Measurements from ENCODE around the gene DNTT. TPM values are rescaled to one million over a fixed set of nuclear protein-coding genes. Genes with fewer than 3 reads are reported as not detected.

The DNTT gene
- total and polyA plus RNA-seq, 2 of the 13 experiments (the other 11 are each of a cell fraction or from before 2014, with no cell fraction given) = not detected

- TF ChIP-seq THAP7 (CRISPR knock-in tag; IDR thresholded peaks at IDR 0.05) = no peak
- TF ChIP-seq HNF1B (CRISPR knock-in tag; IDR thresholded peaks at IDR 0.05) = no peak
- no peak for TF ChIP-seq KLF12 (CRISPR knock-in tag; IDR thresholded peaks at IDR 0.05; ENCODE audit: borderline replicate concordance)
- TF ChIP-seq ZNF205 (CRISPR knock-in tag; IDR thresholded peaks at IDR 0.05) = no peak
- no peak for TF ChIP-seq ZNF780A (CRISPR knock-in tag; IDR thresholded peaks at IDR 0.05)
- TF ChIP-seq ESRRA (CRISPR knock-in tag; IDR thresholded peaks at IDR 0.05; ENCODE audit: low read depth) = no peak; the same call in 1 of the 2 replicates
- no peak for TF ChIP-seq HOXD1 (CRISPR knock-in tag; IDR thresholded peaks at IDR 0.05)
- TF ChIP-seq GPN1 (CRISPR knock-in tag; IDR thresholded peaks at IDR 0.05; ENCODE audit: borderline replicate concordance) = no peak
- TF ChIP-seq RBM22 (optimal IDR thresholded peaks at IDR 0.05; ENCODE audit: low read length) = no peak
- no peak for TF ChIP-seq SP5 (CRISPR knock-in tag; IDR thresholded peaks at IDR 0.05; ENCODE audit: borderline replicate concordance, low read depth)
- no peak for TF ChIP-seq GZF1 (CRISPR knock-in tag; IDR thresholded peaks at IDR 0.05)
- no peak for TF ChIP-seq SMAD9 (CRISPR knock-in tag; IDR thresholded peaks at IDR 0.05)
- no peak for TF ChIP-seq ZNF431 (CRISPR knock-in tag; IDR thresholded peaks at IDR 0.05; ENCODE audit: borderline replicate concordance, low read depth)
- no peak for TF ChIP-seq ZNF605 (CRISPR knock-in tag; IDR thresholded peaks at IDR 0.05)
- no peak for TF ChIP-seq KLF15 (CRISPR knock-in tag; IDR thresholded peaks at IDR 0.05; ENCODE audit: borderline replicate concordance)
- TF ChIP-seq NONO (IDR thresholded peaks at IDR 0.05) = no peak
- TF ChIP-seq NONO (CRISPR knock-in tag; conservative IDR thresholded peaks at IDR 0.05) = peak; percentile 27; the same call in 1 of the 2 replicates
- TF ChIP-seq ZNF609 (CRISPR knock-in tag; IDR thresholded peaks at IDR 0.05; ENCODE audit: borderline replicate concordance) = no peak
- peak; percentile 71 for TF ChIP-seq KDM2A (CRISPR knock-in tag; IDR thresholded peaks at IDR 0.05; ENCODE audit: borderline replicate concordance, low read depth)
- TF ChIP-seq SRF (IDR thresholded peaks at IDR 0.05; ENCODE audit: low read depth, low read length) = no peak
- TF ChIP-seq ONECUT2 (CRISPR knock-in tag; IDR thresholded peaks at IDR 0.05) = no peak
- no peak for TF ChIP-seq ZNF720 (CRISPR knock-in tag; IDR thresholded peaks at IDR 0.05)
- no peak for TF ChIP-seq ZC3H13 (CRISPR knock-in tag; IDR thresholded peaks at IDR 0.05)
- TF ChIP-seq NCOA2 (CRISPR knock-in tag; IDR thresholded peaks at IDR 0.05) = peak; percentile 31; the same call in 1 of the 2 replicates
- TF ChIP-seq PAF1 (CRISPR knock-in tag; IDR thresholded peaks at IDR 0.05) = no peak
Observed at GRCh38 chr10:96374985-96375830, 71.0 kb downstream of the DNTT start (continued).
